HCT116 (cell line): ENCODE results near the gene RFESD. TPM values are rescaled to one million over a fixed set of nuclear protein-coding genes. Genes with fewer than 3 reads are reported as not detected.

ENCODE experiments used
- ATAC-seq: fragments of 200-7000 bp; cut with Tn5 transposase; 2 replicates; pipeline ENCODE4 v1.9.1; 2020; ENCODE audit warnings: mild to moderate bottlenecking, moderate library complexity
- BruUV-seq: library from RNA; stranded (reverse); fragments of 400-500 nt; replicated peaks from 2 replicates; lab custom pipeline; 2021; lab: Mats Ljungman, UMichigan
- CTCF ChIA-PET: fragments of 300-600 bp; sonication (Branson Sonifier 250); formaldehyde crosslinking; loops from one replicate; lab custom pipeline; 2021; ENCODE audit warnings: antibody characterized with exemption; lab: Charles Lee
- POLR2A ChIA-PET: fragments of 300-600, 350-600 bp; sonication (Branson Sonifier 250); formaldehyde crosslinking; loops from one replicate; lab custom pipeline; 2021; ENCODE audit warnings: antibody characterized with exemption; lab: Charles Lee
- RAD21 ChIA-PET, 2 experiments: fragments of 300-600 bp; sonication (Branson Sonifier 250); formaldehyde crosslinking; loops; one replicate each; lab custom pipeline; 2023; ENCODE audit warnings: low total read pairs in 2 of 2; ENCODE audit not compliant: uncharacterized antibody in 2 of 2, unreplicated experiment in 2 of 2, low non-redundant PET in 1 of 2; lab: Charles Lee
- DNase-seq: peaks from one replicate; pipeline ENCODE4 v3.0.0-alpha.2; 2010; ENCODE audit warnings: low read depth, low spot score
- H2AFZ ChIP-seq: fragments of 200-600 bp; shearing (Covaris generic), sonication (generic); 2 replicates; pipeline ENCODE4 v1.6.1; 2017; ENCODE audit warnings: low read depth, mixed run types, mixed read lengths, antibody characterized with exemption, low read length; ENCODE audit not compliant: poor library complexity, severe bottlenecking
- H3K27ac ChIP-seq: 2 replicates; pipeline ENCODE4 v1.5.1; 2012; ENCODE audit warnings: low read depth, low read length
- H3K27me3 ChIP-seq: fragments of 200-600 bp; sonication (generic); 2 replicates; pipeline ENCODE4 v1.6.1; 2016; ENCODE audit warnings: mixed run types, low read length, mixed read lengths; ENCODE audit not compliant: insufficient read depth
- H3K36me3 ChIP-seq, 2 experiments: fragments of 200-500 bp in 1 of 2; fragments of 200-600 bp in 1 of 2; sonication (Bioruptor generic) in 1 of 2; sonication (generic) in 1 of 2; 2 replicates each; pipeline versions ENCODE4 v1.5.1 to v1.6.1; 2014 to 2016; ENCODE audit warnings: low read length in 2 of 2, inconsistent platforms in 1 of 2, mixed read lengths in 1 of 2, mixed run types in 1 of 2; ENCODE audit not compliant: insufficient read depth in 2 of 2, control insufficient read depth in 1 of 2
- H3K4me1 ChIP-seq, 2 experiments: fragments of 200-600 bp in 1 of 2; sonication (generic) in 1 of 2; 2 replicates each; pipeline versions ENCODE4 v1.5.1 to v1.6.1; 2012 to 2017; ENCODE audit warnings: low read length in 2 of 2, inconsistent platforms in 1 of 2, mild to moderate bottlenecking in 1 of 2, mixed read lengths in 1 of 2, mixed run types in 1 of 2, moderate library complexity in 1 of 2; ENCODE audit not compliant: insufficient read depth in 2 of 2, control insufficient read depth in 1 of 2
- H3K4me2 ChIP-seq: fragments of 200-600 bp; sonication (generic); 2 replicates; pipeline ENCODE4 v1.6.1; 2017; ENCODE audit warnings: mixed run types, low read length, mixed read lengths
- H3K4me3 ChIP-seq, 2 experiments: fragments of 200-600 bp in 1 of 2; sonication (generic) in 1 of 2; replicated peaks in 1 of 2; 2 replicates each; pipeline ENCODE4 v1.5.1; 2011 to 2016; ENCODE audit warnings: low read length in 2 of 2, control low read depth in 1 of 2, low read depth in 1 of 2, mild to moderate bottlenecking in 1 of 2, mixed read lengths in 1 of 2, mixed run types in 1 of 2
- H3K79me2 ChIP-seq: fragments of 200-600 bp; sonication (generic); 2 replicates; pipeline ENCODE4 v1.6.1; 2017; ENCODE audit warnings: mild to moderate bottlenecking, mixed run types, low read length, moderate library complexity, mixed read lengths; ENCODE audit not compliant: insufficient read depth
- H3K9ac ChIP-seq: fragments of 200-600 bp; sonication (generic); 2 replicates; pipeline ENCODE4 v1.6.1; 2016; ENCODE audit warnings: low read length, mixed read lengths
- H3K9me2 ChIP-seq: fragments of 200-600 bp; sonication (generic), shearing (Covaris generic); 2 replicates; pipeline ENCODE4 v1.6.1; 2017; ENCODE audit warnings: mixed run types, mild to moderate bottlenecking, moderate library complexity; ENCODE audit not compliant: insufficient read depth
- H3K9me3 ChIP-seq, 2 experiments: fragments of 200-500 bp in 1 of 2; fragments of 200-600 bp in 1 of 2; sonication (Bioruptor generic) in 1 of 2; sonication (generic) in 1 of 2; 2 replicates each; pipeline ENCODE4 v1.6.1; 2014 to 2017; ENCODE audit warnings: low read length in 2 of 2, mixed read lengths in 2 of 2, inconsistent platforms in 1 of 2, low read depth in 1 of 2, mild to moderate bottlenecking in 1 of 2, mixed run types in 1 of 2, moderate library complexity in 1 of 2; ENCODE audit not compliant: control insufficient read depth in 1 of 2, insufficient read depth in 1 of 2
- H4K20me1 ChIP-seq: fragments of 200-600 bp; sonication (generic), shearing (Covaris generic); 2 replicates; pipeline ENCODE4 v1.6.1; 2017; ENCODE audit warnings: mixed run types, mild to moderate bottlenecking, moderate library complexity; ENCODE audit not compliant: insufficient read depth
- CBX3 ChIP-seq: IDR thresholded peaks from 2 replicates; pipeline ENCODE4 v1.6.1; 2012; ENCODE audit warnings: low read depth
- ELF1 ChIP-seq: IDR thresholded peaks from 2 replicates; pipeline ENCODE4 v1.6.1; 2012; ENCODE audit warnings: low read depth, borderline replicate concordance
- FOSL1 ChIP-seq: IDR thresholded peaks from 2 replicates; pipeline ENCODE4 v1.6.1; 2012; ENCODE audit warnings: low read depth
- POLR2A ChIP-seq: IDR thresholded peaks from 2 replicates; pipeline ENCODE4 v1.7.0; 2011; ENCODE audit warnings: borderline replicate concordance; ENCODE audit not compliant: insufficient read depth, insufficient read length; ENCODE audit errors: extremely low read depth
- RAD21 ChIP-seq: IDR thresholded peaks from 2 replicates; pipeline ENCODE4 v1.6.1; 2012; ENCODE audit warnings: low read depth, mild to moderate bottlenecking
- SIN3A ChIP-seq: IDR thresholded peaks from 2 replicates; pipeline ENCODE4 v1.6.1; 2012; ENCODE audit warnings: low read depth
- SP1 ChIP-seq: IDR thresholded peaks from 2 replicates; pipeline ENCODE4 v1.6.1; 2012; ENCODE audit warnings: low read depth
- TCF7L2 ChIP-seq: IDR thresholded peaks from 2 replicates; pipeline ENCODE4 v1.7.0; 2011; ENCODE audit warnings: borderline replicate concordance, inconsistent platforms; ENCODE audit not compliant: insufficient read depth, insufficient read length; ENCODE audit errors: extremely low read depth
- YY1 ChIP-seq: IDR thresholded peaks from 2 replicates; pipeline ENCODE4 v1.6.1; 2011; ENCODE audit warnings: low read length, low read depth, moderate library complexity, mild to moderate bottlenecking; ENCODE audit not compliant: insufficient replicate concordance; ENCODE audit errors: extremely low read depth
- ZFX ChIP-seq: fragments of 450-650 bp; IDR thresholded peaks from 2 replicates; pipeline ENCODE4 v1.6.1; 2017
- ZNF274 ChIP-seq: fragments of 200-500 bp; sonication (Bioruptor generic); IDR thresholded peaks from 2 replicates; pipeline ENCODE4 v1.6.1; 2014; ENCODE audit warnings: mild to moderate bottlenecking, low read depth, low read length, inconsistent platforms
- intact Hi-C: fragments of 100-400 bp; cut with micrococcal nuclease; formaldehyde crosslinking; loops from 2 replicates; pipeline ENCODE4 v1.10.0; 2022
- total RNA-seq: library from RNA; stranded (reverse); gene quantifications from one replicate; pipeline ENCODE4 v1.2.1, GENCODE V29; 2021; ENCODE audit not compliant: unreplicated experiment

The RFESD gene
- total RNA-seq, 1 experiment from 2014 or later: 4.1 TPM

DNA sequence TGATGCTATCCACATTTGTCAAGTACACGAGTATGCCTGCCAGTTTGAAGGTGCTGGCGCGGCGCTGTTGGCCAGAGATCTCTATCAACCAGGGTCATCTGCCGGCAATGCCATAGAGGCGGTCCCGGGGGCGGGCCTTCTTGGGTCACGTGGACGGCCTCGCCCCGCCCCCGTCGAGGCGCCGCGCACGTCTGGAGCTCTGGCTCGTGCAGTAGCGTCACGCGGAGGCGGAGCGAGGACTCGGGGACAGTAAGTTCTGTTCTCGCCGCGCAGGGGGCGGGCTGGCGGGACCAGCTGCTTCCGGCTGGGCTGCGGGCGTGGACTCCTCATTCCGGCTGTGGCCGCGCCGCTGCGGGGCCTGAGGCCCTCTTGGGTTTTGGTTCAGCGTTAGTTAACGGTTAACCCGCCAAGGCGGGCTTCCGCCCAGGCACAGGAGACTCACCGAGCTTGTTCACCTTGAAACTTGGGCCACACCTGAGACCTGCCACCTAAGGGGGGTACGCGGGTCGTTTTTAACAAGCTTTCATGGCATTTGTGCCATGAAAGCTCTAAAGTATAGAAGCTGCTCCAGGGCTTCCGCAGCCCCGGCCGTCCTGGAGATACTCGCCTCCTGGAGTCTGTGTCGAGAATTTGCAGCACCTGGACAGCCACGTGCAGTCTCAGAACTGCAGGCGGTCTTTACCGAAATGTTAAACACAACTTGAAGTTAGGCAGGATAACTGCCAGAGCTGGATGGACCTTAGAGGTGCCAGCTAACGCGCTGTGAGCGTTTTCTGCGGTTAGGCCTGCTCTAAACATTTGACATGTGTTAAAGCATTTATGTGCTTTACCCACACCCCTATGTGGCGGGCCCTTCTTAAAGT, at the start of gene RFESD (continued):
- TF ChIP-seq ZNF274 (no peak), SIN3A (peak; percentile 72), TCF7L2 (peak; percentile 93), SP1 (peak; percentile 68), FOSL1 (no peak), YY1 (peak; percentile 3), POLR2A (peak; percentile 72)

- TF ChIP-seq FOSL1 (no peak), CBX3 (no peak), ELF1 (no peak), ZFX (no peak), YY1 (no peak), RAD21 (no peak)
- POLR2A ChIA-PET: no interaction called here
- no peak for ATAC-seq
Measured at GRCh38 chr5:95599252-95599651, 47.3 kb upstream of the RFESD start.

More at GRCh38 chr5:95599252-95599651, 47.3 kb upstream of the RFESD start:
- CTCF ChIA-PET: no interaction called here
- no TSS peak for BruUV-seq
- Histone ChIP-seq H3K9me2 (no peaks in the 10 kb centered on the region), H3K36me3 (no peaks in the 10 kb centered on the region), H3K27ac (no peak overlapping the region), H3K27me3 (no peaks in the 10 kb centered on the region), H3K9ac (no peak overlapping the region), H3K4me1 (no peaks in the 10 kb centered on the region), H3K79me2 (no peaks in the 10 kb centered on the region), H3K4me3 (no peak overlapping the region), H3K9me3 (no peaks in the 10 kb centered on the region), H2AFZ (no peak overlapping the region), H3K4me2 (no peak overlapping the region), H4K20me1 (no peaks in the 10 kb centered on the region)
- intact Hi-C loops: no loop called here
- no peak for DNase-seq
- RAD21 ChIA-PET: no interaction called here
